ENCODE results near the gene PCGF3. TPM values are rescaled to one million over a fixed set of nuclear protein-coding genes. Genes with fewer than 3 reads are reported as not detected.

Gene PCGF3
- total RNA-seq, 4 donors from 2014 or later, result 31.7 to 35.3 (median 34.7) TPM

- H3K9me3 ChIP-seq, result peaks cover 0 to 5% (median 0%) of the 10 kb centered on the region in 4 donors
- peaks cover 21 to 92% (median 83%) of the 10 kb centered on the region in 4 donors for H3K36me3 ChIP-seq
- no peaks in the 10 kb centered on the region for H3K27me3 ChIP-seq
- TF ChIP-seq POLR2AphosphoS5 (IDR thresholded peaks at IDR 0.05) (no peak), CTCF (IDR thresholded peaks at IDR 0.05) (no peak), POLR2A (IDR thresholded peaks at IDR 0.05; ENCODE audit: low read depth) (no peak), EP300 (IDR thresholded peaks at IDR 0.05) (no peak)
- no peak overlapping the region for H3K4me3 ChIP-seq
- 92% methylated on average over 14 of the region's 16 CpGs for WGBS
- peaks cover 0 to 13% (median 1%) of the 10 kb centered on the region in 4 donors for H3K4me1 ChIP-seq
- H3K27ac ChIP-seq (replicated peaks in 1 of 4), result no peak overlapping the region
- no peak for DNase-seq (ENCODE audit: extremely low spot score)
- intact Hi-C loops (cut with DNase I), result no loop called here
Observed at GRCh38 chr4:764405-765169, 59.0 kb downstream of the PCGF3 start.

GRCh38 chr4:766152-766515, 60.5 kb downstream of the PCGF3 start:
- Histone ChIP-seq H3K27me3 (no peaks in the 10 kb centered on the region), H3K9me3 (peaks cover 0 to 5% (median 0%) of the 10 kb centered on the region in 4 donors), H3K4me1 (peaks cover 4 to 15% (median 11%) of the 10 kb centered on the region in 4 donors), H3K27ac (replicated peaks in 1 of 4) (no peak overlapping the region), H3K4me3 (no peak overlapping the region), H3K36me3 (peaks cover 12 to 97% (median 83%) of the 10 kb centered on the region in 4 donors)
- DNase-seq (ENCODE audit: extremely low spot score), result no peak
- intact Hi-C loops (cut with DNase I), result no loop called here
- 82% methylated on average over 7 of the region's 7 CpGs for WGBS
- TF ChIP-seq POLR2A (IDR thresholded peaks at IDR 0.05; ENCODE audit: low read depth) (no peak), POLR2AphosphoS5 (IDR thresholded peaks at IDR 0.05) (no peak), CTCF (IDR thresholded peaks at IDR 0.05) (no peak), EP300 (IDR thresholded peaks at IDR 0.05) (no peak)

- H3K4me3 ChIP-seq, result no peak overlapping the region
- peaks cover 0 to 5% (median 0%) of the 10 kb centered on the region in 4 donors for H3K9me3 ChIP-seq
- TF ChIP-seq EP300 (IDR thresholded peaks at IDR 0.05) (no peak), CTCF (IDR thresholded peaks at IDR 0.05) (no peak), POLR2AphosphoS5 (IDR thresholded peaks at IDR 0.05) (no peak), POLR2A (IDR thresholded peaks at IDR 0.05; ENCODE audit: low read depth) (no peak)
- H3K36me3 ChIP-seq, result peaks cover 10 to 93% (median 79%) of the 10 kb centered on the region in 4 donors
- H3K4me1 ChIP-seq, result peaks cover 8 to 20% (median 16%) of the 10 kb centered on the region in 4 donors
- WGBS, result 83% methylated on average over 21 of the region's 21 CpGs
- intact Hi-C loops (cut with DNase I), result no loop called here
- no peaks in the 10 kb centered on the region for H3K27me3 ChIP-seq
- DNase-seq (ENCODE audit: extremely low spot score), result no peak
- no peak overlapping the region for H3K27ac ChIP-seq (replicated peaks in 1 of 4)
Observed at GRCh38 chr4:766559-767283, 61.1 kb downstream of the PCGF3 start.

GRCh38 chr4:768076-768475, 62.4 kb downstream of the PCGF3 start:
- Histone ChIP-seq H3K27me3 (no peaks in the 10 kb centered on the region), H3K36me3 (peaks cover 8 to 87% (median 66%) of the 10 kb centered on the region in 4 donors), H3K4me1 (peaks cover 20 to 34% (median 30%) of the 10 kb centered on the region in 4 donors), H3K4me3 (no peak overlapping the region), H3K27ac (replicated peaks in 1 of 4) (no peak overlapping the region), H3K9me3 (peaks cover 0 to 5% (median 0%) of the 10 kb centered on the region in 4 donors)
- 88% methylated on average over 15 of the region's 15 CpGs for WGBS
- TF ChIP-seq CTCF (IDR thresholded peaks at IDR 0.05) (no peak), POLR2A (IDR thresholded peaks at IDR 0.05; ENCODE audit: low read depth) (no peak), EP300 (IDR thresholded peaks at IDR 0.05) (no peak), POLR2AphosphoS5 (IDR thresholded peaks at IDR 0.05) (no peak)
- intact Hi-C loops (cut with DNase I), result no loop called here
- DNase-seq (ENCODE audit: extremely low spot score), result no peak

All from esophagus muscularis mucosa (tissue), 4 donors.